MCF 10A (cell line): Measurements from ENCODE around the gene VMP1. TPM values are rescaled to one million over a fixed set of nuclear protein-coding genes. Genes with fewer than 3 reads are reported as not detected.
"Not testable (repeated sequence)": the region's sequence is repeated elsewhere in the genome, so short reads cannot be mapped to it uniquely, and the experiment has no call there.

Experiments
- BruUV-seq: library from RNA; stranded (reverse); fragments of 400-500 nt; replicated peaks from 2 replicates; lab custom pipeline; 2021; lab: Mats Ljungman, UMichigan
- CTCF ChIA-PET: fragments of 300-600 bp; sonication (Branson Sonifier 250); formaldehyde crosslinking; extraction: SDS; loops from one replicate; lab custom pipeline; 2021; ENCODE audit warnings: antibody characterized with exemption, inconsistent platforms; lab: Yijun Ruan, JAX
- POLR2A ChIA-PET: fragments of 300-600, 350-650 bp; sonication (Branson Sonifier 250); formaldehyde crosslinking; extraction: SDS; loops from one replicate; lab custom pipeline; 2020; ENCODE audit warnings: antibody characterized with exemption, inconsistent platforms; lab: Yijun Ruan, JAX
- DNase-seq: peaks from one replicate; pipeline ENCODE4 v3.0.0-alpha.2; 2018; ENCODE audit not compliant: unreplicated experiment
- H3K27ac Mint-ChIP-seq: one replicate; pipeline ENCODE4 v1.8.0; 2022; ENCODE audit warnings: mild to moderate bottlenecking, low read depth, mixed read lengths; ENCODE audit not compliant: unreplicated experiment
- H3K27me3 Mint-ChIP-seq: one replicate; pipeline ENCODE4 v1.8.0; 2022; ENCODE audit warnings: mixed read lengths; ENCODE audit not compliant: insufficient read depth, unreplicated experiment
- H3K36me3 Mint-ChIP-seq: one replicate; pipeline ENCODE4 v1.8.0; 2022; ENCODE audit warnings: mild to moderate bottlenecking, moderate library complexity, mixed read lengths; ENCODE audit not compliant: insufficient read depth, unreplicated experiment
- H3K4me1 Mint-ChIP-seq: one replicate; pipeline ENCODE4 v1.8.0; 2022; ENCODE audit warnings: mixed read lengths; ENCODE audit not compliant: insufficient read depth, unreplicated experiment
- H3K4me3 Mint-ChIP-seq: one replicate; pipeline ENCODE4 v1.8.0; 2022; ENCODE audit warnings: mild to moderate bottlenecking, moderate library complexity, mixed read lengths; ENCODE audit not compliant: unreplicated experiment
- H3K9me3 Mint-ChIP-seq: one replicate; pipeline ENCODE4 v1.8.0; 2022; ENCODE audit warnings: mixed read lengths; ENCODE audit not compliant: unreplicated experiment
- CTCF ChIP-seq: fragments of 200-600 bp; IDR thresholded peaks from one replicate; pipeline ENCODE4 v1.8.0; 2022; ENCODE audit warnings: antibody characterized with exemption, mild to moderate bottlenecking; ENCODE audit not compliant: unreplicated experiment
- intact Hi-C: fragments of 100-400 bp; cut with micrococcal nuclease; formaldehyde crosslinking; loops from 2 replicates; pipeline ENCODE4 v1.14.1; 2022
- total RNA-seq: library from RNA; stranded (reverse); gene quantifications from 2 replicates; pipeline ENCODE4 v1.2.3, GENCODE V29; 2022

The VMP1 gene
- total RNA-seq, 1 experiment from 2014 or later, result 228 TPM

- Mint-ChIP-seq H3K27me3 (no peaks in the 10 kb centered on the region), H3K4me1 (peaks cover 24% of the 10 kb centered on the region), H3K36me3 (peaks cover 12% of the 10 kb centered on the region), H3K9me3 (no peaks in the 10 kb centered on the region), H3K4me3 (peak overlapping the region; percentile 61), H3K27ac (peak overlapping the region; percentile 94)
- TF ChIP-seq CTCF, result no peak
- intact Hi-C loops, result loop anchor here (2.0 kb wide), 1 partner anchor 41 kb away; no protein-coding TSS in a partner anchor
- DNase-seq, result no peak
- ChIA-PET CTCF (interaction anchor here (0.6 to 1.3 kb wide), 4 partner anchors 30 to 41 kb away, joined by 3 to 7 read pairs (median 4); no protein-coding TSS in a partner anchor), POLR2A (interaction anchor here (0.7 to 8.3 kb wide), 9 partner anchors 9 to 75 kb away, joined by 3 to 121 read pairs (median 17); no protein-coding TSS in a partner anchor)
- BruUV-seq, result no TSS peak
Measured at GRCh38 chr17:59827721-59828477, 120.4 kb downstream of the VMP1 start.

- peaks cover 24% of the 10 kb centered on the region for H3K4me1 Mint-ChIP-seq
- CTCF ChIA-PET, result interaction anchor here (0.6 to 1.3 kb wide), 4 partner anchors 31 to 663 kb away, joined by 3 to 7 read pairs (median 5); no protein-coding TSS in a partner anchor
- H3K9me3 Mint-ChIP-seq, result no peaks in the 10 kb centered on the region
- H3K27ac Mint-ChIP-seq, result peak overlapping the region; percentile 94
- DNase-seq, result no peak
- POLR2A ChIA-PET, result interaction anchor here (0.7 to 8.3 kb wide), 10 partner anchors 9 to 76 kb away, joined by 3 to 121 read pairs (median 16); no protein-coding TSS in a partner anchor
- intact Hi-C loops, result loop anchor here (2.0 kb wide), 1 partner anchor 42 kb away; no protein-coding TSS in a partner anchor
- TF ChIP-seq CTCF, result no peak
- no peaks in the 10 kb centered on the region for H3K27me3 Mint-ChIP-seq
- no TSS peak for BruUV-seq
- H3K4me3 Mint-ChIP-seq, result peak overlapping the region; percentile 61
- peaks cover 7% of the 10 kb centered on the region for H3K36me3 Mint-ChIP-seq
Measured at GRCh38 chr17:59828478-59828760, 121.0 kb downstream of the VMP1 start.

- ChIA-PET POLR2A (interaction anchor here (0.6 to 8.3 kb wide), 16 partner anchors 9 to 511 kb away, joined by 3 to 121 read pairs (median 5); no protein-coding TSS in a partner anchor), CTCF (interaction anchor here (0.6 to 0.9 kb wide), 3 partner anchors 30 to 664 kb away, joined by 3 to 5 read pairs (median 5); no protein-coding TSS in a partner anchor)
- H3K9me3 Mint-ChIP-seq, H3K36me3 Mint-ChIP-seq, DNase-seq, H3K27me3 Mint-ChIP-seq: not testable (repeated sequence)
- Mint-ChIP-seq H3K4me3 (peak overlapping the region; percentile 61), H3K27ac (peak overlapping the region; percentile 94), H3K4me1 (peaks cover 24% of the 10 kb centered on the region)
- BruUV-seq, result TSS peak; percentile 81
- intact Hi-C loops, result loop anchor here (2.0 kb wide), 1 partner anchor 42 kb away; no protein-coding TSS in a partner anchor
Measured at GRCh38 chr17:59828819-59829216, 121.4 kb downstream of the VMP1 start.

- Mint-ChIP-seq H3K4me3 (peak overlapping the region; percentile 61), H3K36me3 (peaks cover 3% of the 10 kb centered on the region), H3K9me3 (no peaks in the 10 kb centered on the region), H3K27ac (peak overlapping the region; percentile 94), H3K27me3 (no peaks in the 10 kb centered on the region), H3K4me1 (peaks cover 24% of the 10 kb centered on the region)
- no peak for TF ChIP-seq CTCF
- intact Hi-C loops, result loop anchor here (2.0 kb wide), 1 partner anchor 43 kb away; no protein-coding TSS in a partner anchor
- ChIA-PET CTCF (interaction anchor here (0.7 to 1.5 kb wide), 3 partner anchors 10 to 664 kb away, joined by 4 to 5 read pairs (median 4); no protein-coding TSS in a partner anchor), POLR2A (interaction anchor here (0.6 to 8.3 kb wide), 18 partner anchors 9 to 1198 kb away, joined by 3 to 121 read pairs (median 5); no protein-coding TSS in a partner anchor)
- BruUV-seq, result TSS peak; percentile 96
- peak; percentile 98 for DNase-seq
Measured at GRCh38 chr17:59829217-59830006, 122.0 kb downstream of the VMP1 start.
